HG02981 (cell line): Measurements from ENCODE around the gene ZNG1F.
"Not testable (repeated sequence)": the region's sequence is repeated elsewhere in the genome, so short reads cannot be mapped to it uniquely, and the experiment has no call there.

ENCODE experiments used
- ATAC-seq: cut with Tn5 transposase; IDR thresholded peaks from one replicate; pipeline ENCODE4 v1.9.1; 2021; ENCODE audit warnings: mild to moderate bottlenecking, moderate library complexity; ENCODE audit not compliant: unreplicated experiment

ZNG1F gene

GRCh38 chr9:41087157-41087780 lies 101.8 kb downstream of the ZNG1F start:
- ATAC-seq: not testable (repeated sequence)

- ATAC-seq: not testable (repeated sequence)
These were observed 102.4 kb downstream of the ZNG1F start for GRCh38 chr9:41086685-41087084.

GRCh38 chr9:41086215-41086614 lies 102.9 kb downstream of the ZNG1F start:
- ATAC-seq: not testable (repeated sequence)

- not testable (repeated sequence) for ATAC-seq
These were observed 106.8 kb downstream of the ZNG1F start for GRCh38 chr9:41082358-41082757.
